Measurements from ENCODE around the gene TFDP1. TPM values are rescaled to one million over a fixed set of nuclear protein-coding genes. Genes with fewer than 3 reads are reported as not detected.

TFDP1 gene
- polyA plus RNA-seq, 1 experiment: 99.8 TPM

DNA sequence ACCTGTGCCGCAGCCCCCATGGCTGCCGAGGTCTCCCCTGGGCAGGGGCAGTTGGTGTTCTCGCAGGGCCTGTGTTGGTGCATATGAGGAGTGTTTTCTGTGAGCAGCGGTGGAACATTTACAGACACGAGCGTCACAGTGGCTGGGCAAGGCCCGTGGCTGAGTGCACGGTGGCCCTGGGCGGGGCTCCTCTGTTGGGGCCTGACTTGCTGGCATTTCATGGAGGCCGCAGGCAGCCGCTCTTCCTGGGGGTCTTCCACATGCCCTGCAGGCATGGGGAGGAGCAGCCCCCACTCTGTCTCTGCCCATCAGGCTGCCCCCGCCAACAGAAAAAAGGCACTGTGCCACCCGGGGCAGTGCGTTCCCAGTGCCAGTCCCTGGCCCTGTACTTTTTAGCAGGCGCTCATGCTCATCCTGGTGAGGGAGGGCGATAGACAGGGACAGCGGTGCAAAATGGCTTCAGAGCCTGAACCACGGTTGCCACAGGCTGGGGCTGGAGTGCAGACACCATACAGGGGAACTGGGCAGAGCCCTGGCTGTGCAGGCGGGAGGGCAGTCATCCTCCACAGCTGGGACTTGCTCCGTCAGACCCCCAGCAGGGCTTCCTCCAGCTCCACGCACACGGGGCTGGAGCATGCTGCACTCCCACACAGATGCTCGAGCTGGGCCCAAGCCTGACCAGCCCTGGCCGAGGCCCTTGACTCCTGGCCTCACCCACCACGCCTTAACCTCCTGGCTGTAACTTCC lies 23.5 kb downstream of the TFDP1 start:
- no peak for DNase-seq (ENCODE audit: low read depth)
- CTCF ChIA-PET: no interaction called here

DNA sequence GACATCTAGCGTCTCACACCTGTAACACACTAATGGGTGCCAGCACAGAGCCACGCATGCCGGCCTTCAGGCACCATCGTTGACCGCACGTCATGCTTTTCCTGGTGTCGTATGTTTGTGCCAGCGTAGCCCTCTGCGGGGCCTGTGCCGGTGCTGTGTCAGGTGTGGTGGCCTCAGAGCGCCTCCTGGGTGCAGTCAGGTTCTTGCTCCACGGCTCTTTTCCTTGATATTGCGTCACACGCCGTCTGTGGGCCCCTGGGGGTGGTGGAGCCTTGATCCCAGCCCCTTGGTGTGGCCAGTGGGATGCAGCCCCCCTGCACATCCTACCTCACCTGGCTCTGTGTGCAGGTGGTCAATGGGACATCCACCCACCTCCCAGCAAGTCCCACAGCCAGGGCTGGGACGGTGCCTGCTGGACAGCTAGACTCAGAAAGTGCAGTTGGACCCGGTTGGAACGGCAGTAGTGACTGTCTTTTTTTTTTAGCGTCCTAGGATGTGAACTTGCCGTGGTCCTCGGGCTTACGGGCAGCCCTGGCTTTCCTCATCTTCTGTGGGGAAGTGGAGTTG lies 24.5 kb downstream of the TFDP1 start:
- no peak overlapping the region for H3K4me3 ChIP-seq (ENCODE audit: low read depth, low read length)
- POLR2A ChIA-PET: no interaction called here
- no peak for DNase-seq (ENCODE audit: low read depth)
- no peak for TF ChIP-seq CTCF (IDR thresholded peaks at IDR 0.05; ENCODE audit: insufficient read depth, low read depth, low read length)
- H3K36me3 ChIP-seq (ENCODE audit: control insufficient read depth, insufficient read depth, low read length): peaks cover 12% of the 10 kb centered on the region
- CTCF ChIA-PET: interaction anchor here (0.7 kb wide), 1 partner anchor 154 kb away, joined by 3 read pairs; no protein-coding TSS in a partner anchor
- H3K27me3 ChIP-seq (ENCODE audit: control insufficient read depth, insufficient read depth, low read length): no peaks in the 10 kb centered on the region

More for the DNA sequence above, 23.5 kb downstream of the TFDP1 start:
- no peak overlapping the region for H3K4me3 ChIP-seq (ENCODE audit: low read depth, low read length)
- POLR2A ChIA-PET: no interaction called here
- no peak for TF ChIP-seq CTCF (IDR thresholded peaks at IDR 0.05; ENCODE audit: insufficient read depth, low read depth, low read length)
- peaks cover 12% of the 10 kb centered on the region for H3K36me3 ChIP-seq (ENCODE audit: control insufficient read depth, insufficient read depth, low read length)
- H3K27me3 ChIP-seq (ENCODE audit: control insufficient read depth, insufficient read depth, low read length): no peaks in the 10 kb centered on the region

DNA sequence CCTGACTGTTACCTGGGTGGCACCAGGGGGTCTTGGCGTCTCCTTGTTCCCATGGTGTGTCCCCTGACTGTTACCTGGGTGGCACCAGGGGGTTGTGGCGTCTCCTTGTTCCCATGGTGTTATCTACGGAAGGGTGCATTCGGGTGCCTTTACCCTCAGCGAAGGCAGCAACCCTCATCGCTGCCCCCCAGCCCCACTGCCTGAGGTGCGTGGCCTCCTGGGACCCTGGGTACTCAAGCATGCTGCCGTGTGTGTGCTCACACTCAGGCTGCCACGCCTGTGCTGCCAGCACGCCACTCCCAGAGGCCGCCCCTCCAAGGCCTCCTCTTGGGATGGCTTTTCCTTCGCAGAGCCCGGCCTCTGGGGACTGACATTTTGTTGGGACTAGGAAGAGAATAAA lies 25.1 kb downstream of the TFDP1 start:
- no peak for TF ChIP-seq CTCF (IDR thresholded peaks at IDR 0.05; ENCODE audit: insufficient read depth, low read depth, low read length)
- Histone ChIP-seq H3K4me3 (ENCODE audit: low read depth, low read length) (no peak overlapping the region), H3K36me3 (ENCODE audit: control insufficient read depth, insufficient read depth, low read length) (peaks cover 12% of the 10 kb centered on the region), H3K27me3 (ENCODE audit: control insufficient read depth, insufficient read depth, low read length) (no peaks in the 10 kb centered on the region)
- CTCF ChIA-PET: no interaction called here
- no peak for DNase-seq (ENCODE audit: low read depth)
- POLR2A ChIA-PET: no interaction called here

DNA sequence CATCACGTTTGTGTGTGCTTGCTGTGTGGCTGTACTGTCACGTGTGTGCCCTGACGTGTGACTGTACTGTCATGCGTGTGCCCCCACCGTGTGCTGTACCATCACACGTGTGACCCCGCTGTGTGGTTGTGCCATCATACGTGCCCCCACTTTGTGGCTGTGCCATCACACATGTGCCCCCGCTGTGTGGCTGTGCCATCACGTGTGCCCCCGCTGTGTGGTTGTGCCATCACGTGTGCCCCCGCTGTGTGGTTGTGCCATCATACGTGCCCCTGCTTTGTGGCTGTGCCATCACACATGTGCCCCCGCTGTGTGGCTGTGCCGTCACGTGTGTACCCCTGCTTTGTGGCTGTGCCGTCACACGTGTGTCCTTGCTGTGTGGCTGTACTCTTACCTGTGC lies 25.7 kb downstream of the TFDP1 start:
- no peak for DNase-seq (ENCODE audit: low read depth)
- no peak overlapping the region for H3K4me3 ChIP-seq (ENCODE audit: low read depth, low read length)
- ChIA-PET CTCF (no interaction called here), POLR2A (no interaction called here)
- peaks cover 12% of the 10 kb centered on the region for H3K36me3 ChIP-seq (ENCODE audit: control insufficient read depth, insufficient read depth, low read length)
- H3K27me3 ChIP-seq (ENCODE audit: control insufficient read depth, insufficient read depth, low read length): no peaks in the 10 kb centered on the region
- no peak for TF ChIP-seq CTCF (IDR thresholded peaks at IDR 0.05; ENCODE audit: insufficient read depth, low read depth, low read length)

DNA sequence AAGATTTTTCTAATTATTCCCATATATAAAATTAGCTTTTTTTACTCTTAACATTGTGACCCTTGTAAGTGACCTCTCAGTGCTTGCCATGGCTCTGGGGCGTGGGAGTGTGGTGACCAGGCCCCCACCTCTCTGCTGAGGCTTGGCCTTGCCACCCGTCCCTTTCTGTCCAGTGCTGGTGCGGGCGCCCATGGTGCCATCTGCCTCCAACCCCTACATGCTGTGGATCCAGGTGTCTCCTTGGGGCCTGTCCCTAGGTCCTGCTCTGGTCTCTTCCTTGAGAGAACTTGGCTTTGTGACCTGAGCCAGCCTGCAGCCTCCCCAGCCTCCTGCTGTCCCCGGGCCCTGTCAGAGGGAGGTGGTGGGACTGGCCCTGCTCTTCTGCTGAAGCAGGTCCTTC lies 27.4 kb downstream of the TFDP1 start:
- DNase-seq (ENCODE audit: low read depth): no peak
- H3K27me3 ChIP-seq (ENCODE audit: control insufficient read depth, insufficient read depth, low read length): no peaks in the 10 kb centered on the region
- no peak for TF ChIP-seq CTCF (IDR thresholded peaks at IDR 0.05; ENCODE audit: insufficient read depth, low read depth, low read length)
- no peak overlapping the region for H3K4me3 ChIP-seq (ENCODE audit: low read depth, low read length)
- ChIA-PET CTCF (interaction anchor here (1.0 to 1.6 kb wide), 2 partner anchors 10 to 24 kb away, joined by 3 read pairs; no protein-coding TSS in a partner anchor), POLR2A (no interaction called here)
- peaks cover 9% of the 10 kb centered on the region for H3K36me3 ChIP-seq (ENCODE audit: control insufficient read depth, insufficient read depth, low read length)
